HEK293T (cell line): Measurements from ENCODE around the gene CAMSAP2.

Experiments
- CTBP1 ChIP-seq: fragments of 450-650 bp; IDR thresholded peaks from 2 replicates; pipeline ENCODE4 v1.6.1; 2016; ENCODE audit warnings: borderline replicate concordance
- ELF4 ChIP-seq: fragments of 450-650 bp; IDR thresholded peaks from 2 replicates; pipeline ENCODE4 v1.6.1; 2017; ENCODE audit warnings: antibody characterized with exemption
- FOXA1 ChIP-seq: fragments of 450-650 bp; IDR thresholded peaks from 2 replicates; pipeline ENCODE4 v1.6.1; 2016; ENCODE audit warnings: mild to moderate bottlenecking
- FOXK2 ChIP-seq: fragments of 450-650 bp; IDR thresholded peaks from 2 replicates; pipeline ENCODE4 v1.6.1; 2016; ENCODE audit warnings: mild to moderate bottlenecking
- FOXM1 ChIP-seq: fragments of 450-650 bp; IDR thresholded peaks from 2 replicates; pipeline ENCODE4 v1.6.1; 2017; ENCODE audit warnings: mild to moderate bottlenecking, borderline replicate concordance
- HDGF ChIP-seq: fragments of 450-650 bp; IDR thresholded peaks from 2 replicates; pipeline ENCODE4 v1.6.1; 2017; ENCODE audit warnings: antibody characterized with exemption, borderline replicate concordance
- SP1 ChIP-seq: fragments of 450-650 bp; IDR thresholded peaks from 2 replicates; pipeline ENCODE4 v1.6.1; 2017
- TF ChIP-seq, protein P1 (sequence below): fragments of 450-650 bp; IDR thresholded peaks from 2 replicates; pipeline ENCODE4 v1.6.1; 2016

DNA sequence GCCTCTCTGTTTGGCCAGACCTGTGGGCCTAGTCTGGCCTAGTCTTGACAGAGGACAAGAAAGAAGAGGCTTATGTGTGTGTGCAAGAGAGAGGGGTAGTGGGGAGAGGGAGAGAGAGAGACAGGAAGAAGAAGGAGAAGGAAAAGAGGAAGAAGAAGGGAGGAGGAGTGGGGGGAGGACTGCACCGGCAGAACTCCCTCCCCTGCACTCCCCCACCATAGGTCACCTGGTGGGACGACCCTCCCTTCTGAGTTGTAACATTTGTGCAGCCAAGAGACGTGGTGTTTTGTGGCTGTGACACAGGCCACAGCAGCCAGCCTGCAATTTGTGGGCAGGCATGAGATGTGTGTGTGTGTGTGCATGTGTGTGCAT, 160.3 kb downstream of the CAMSAP2 start:
- TF ChIP-seq, protein P1, sequence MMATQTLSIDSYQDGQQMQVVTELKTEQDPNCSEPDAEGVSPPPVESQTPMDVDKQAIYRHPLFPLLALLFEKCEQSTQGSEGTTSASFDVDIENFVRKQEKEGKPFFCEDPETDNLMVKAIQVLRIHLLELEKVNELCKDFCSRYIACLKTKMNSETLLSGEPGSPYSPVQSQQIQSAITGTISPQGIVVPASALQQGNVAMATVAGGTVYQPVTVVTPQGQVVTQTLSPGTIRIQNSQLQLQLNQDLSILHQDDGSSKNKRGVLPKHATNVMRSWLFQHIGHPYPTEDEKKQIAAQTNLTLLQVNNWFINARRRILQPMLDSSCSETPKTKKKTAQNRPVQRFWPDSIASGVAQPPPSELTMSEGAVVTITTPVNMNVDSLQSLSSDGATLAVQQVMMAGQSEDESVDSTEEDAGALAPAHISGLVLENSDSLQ, result no peak
- TF ChIP-seq FOXA1, result no peak
- no peak for TF ChIP-seq FOXM1
- no peak for TF ChIP-seq SP1
- TF ChIP-seq CTBP1, result no peak
- TF ChIP-seq FOXK2, result no peak
- no peak for TF ChIP-seq ELF4
- no peak for TF ChIP-seq HDGF
